H7 (cell line): ENCODE results near the gene FLT4. TPM values are rescaled to one million over a fixed set of nuclear protein-coding genes. Genes with fewer than 3 reads are reported as not detected.

Experiments used
- DNase-seq: peaks from one replicate; pipeline ENCODE4 v3.0.0; 2012
- H3K27me3 ChIP-seq: 2 replicates; pipeline ENCODE4 v1.6.0; 2011; ENCODE audit warnings: mild to moderate bottlenecking, low read length; ENCODE audit not compliant: control insufficient read depth, insufficient read depth
- H3K36me3 ChIP-seq: replicated peaks from 2 replicates; pipeline ENCODE4 v1.5.1; 2011; ENCODE audit warnings: low read length; ENCODE audit not compliant: control insufficient read depth, insufficient read depth
- H3K4me3 ChIP-seq: 2 replicates; pipeline ENCODE4 v1.5.1; 2011; ENCODE audit warnings: low read depth, mild to moderate bottlenecking, control low read depth, low read length, moderate library complexity; ENCODE audit not compliant: insufficient read depth
- total RNA-seq: library from RNA; depleted of rRNA; stranded (reverse); fragments of >200 nt; shearing (Covaris generic); gene quantifications from 2 replicates; pipeline ENCODE4 v1.2.3, GENCODE V29; 2014

The FLT4 gene
- total RNA-seq, 1 experiment from 2014 or later: 13.8 TPM

DNA sequence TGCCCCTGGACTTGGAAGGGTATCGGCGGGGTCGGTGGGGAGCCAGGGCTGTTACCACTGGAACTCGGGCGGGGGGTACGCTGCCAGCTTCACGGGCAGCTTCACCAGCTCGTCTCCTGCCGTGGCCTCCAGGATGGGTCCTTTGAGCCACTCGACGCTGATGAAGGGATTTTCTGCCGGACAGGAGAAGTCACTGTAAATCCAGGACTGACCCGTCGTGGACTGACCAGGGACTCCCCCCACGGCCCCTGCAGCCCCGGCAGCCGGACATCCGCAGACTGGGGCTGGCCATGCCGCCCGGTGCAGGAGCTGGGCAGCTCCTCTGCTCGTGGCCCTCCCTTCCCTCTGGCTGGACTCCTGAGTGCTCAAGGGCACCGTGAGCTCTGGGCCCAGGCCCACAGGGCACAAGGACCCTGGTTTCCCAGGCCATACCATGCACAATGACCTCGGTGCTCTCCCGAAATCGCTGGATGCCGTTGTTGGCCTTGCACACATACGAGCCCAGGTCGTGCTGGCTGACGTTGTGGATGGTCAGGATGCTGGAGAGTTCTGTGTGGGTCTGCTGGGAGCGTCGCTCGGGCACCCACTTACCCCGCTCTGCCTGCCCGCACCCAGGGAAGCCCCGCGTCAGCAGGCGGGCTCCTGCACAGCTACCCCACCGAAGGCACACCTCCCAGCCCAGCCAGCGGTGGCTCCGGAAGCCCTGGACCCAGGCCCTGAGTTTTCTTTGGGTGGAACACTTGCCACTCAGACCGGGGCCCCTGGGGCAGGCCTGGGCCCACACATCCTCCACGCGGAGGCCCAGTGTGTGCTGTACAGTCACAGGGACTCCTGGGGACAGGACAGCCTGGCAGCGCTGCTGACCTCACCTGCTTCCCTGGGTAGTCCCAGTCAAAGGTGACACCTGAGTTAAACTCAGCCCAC, 20.3 kb downstream of the FLT4 start:
- H3K27me3 ChIP-seq: no peaks in the 10 kb centered on the region
- H3K4me3 ChIP-seq: no peak overlapping the region
- H3K36me3 ChIP-seq: no peaks in the 10 kb centered on the region
- no peak for DNase-seq

DNA sequence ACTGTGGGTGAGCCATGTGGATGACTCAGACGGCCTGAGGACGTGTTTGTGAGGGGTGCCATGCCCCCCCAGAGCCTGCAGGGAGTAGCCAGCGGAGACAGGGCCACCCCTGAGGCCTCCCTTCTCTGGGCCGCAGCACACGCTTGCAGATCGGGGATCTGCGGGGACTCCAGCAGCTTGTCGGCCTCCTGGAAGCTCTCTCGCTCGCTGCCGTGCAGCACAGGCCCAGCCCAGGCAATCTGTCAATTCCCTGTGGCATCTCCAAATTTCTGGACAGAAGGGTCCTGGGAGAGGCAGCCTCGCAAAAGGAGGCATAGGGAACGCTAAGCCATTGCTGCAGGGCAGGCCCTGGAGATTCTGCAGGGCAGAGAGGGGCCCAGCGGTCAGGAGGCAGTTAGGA, 21.2 kb downstream of the FLT4 start:
- DNase-seq: no peak
- no peaks in the 10 kb centered on the region for H3K36me3 ChIP-seq
- no peak overlapping the region for H3K4me3 ChIP-seq
- H3K27me3 ChIP-seq: no peaks in the 10 kb centered on the region

DNA sequence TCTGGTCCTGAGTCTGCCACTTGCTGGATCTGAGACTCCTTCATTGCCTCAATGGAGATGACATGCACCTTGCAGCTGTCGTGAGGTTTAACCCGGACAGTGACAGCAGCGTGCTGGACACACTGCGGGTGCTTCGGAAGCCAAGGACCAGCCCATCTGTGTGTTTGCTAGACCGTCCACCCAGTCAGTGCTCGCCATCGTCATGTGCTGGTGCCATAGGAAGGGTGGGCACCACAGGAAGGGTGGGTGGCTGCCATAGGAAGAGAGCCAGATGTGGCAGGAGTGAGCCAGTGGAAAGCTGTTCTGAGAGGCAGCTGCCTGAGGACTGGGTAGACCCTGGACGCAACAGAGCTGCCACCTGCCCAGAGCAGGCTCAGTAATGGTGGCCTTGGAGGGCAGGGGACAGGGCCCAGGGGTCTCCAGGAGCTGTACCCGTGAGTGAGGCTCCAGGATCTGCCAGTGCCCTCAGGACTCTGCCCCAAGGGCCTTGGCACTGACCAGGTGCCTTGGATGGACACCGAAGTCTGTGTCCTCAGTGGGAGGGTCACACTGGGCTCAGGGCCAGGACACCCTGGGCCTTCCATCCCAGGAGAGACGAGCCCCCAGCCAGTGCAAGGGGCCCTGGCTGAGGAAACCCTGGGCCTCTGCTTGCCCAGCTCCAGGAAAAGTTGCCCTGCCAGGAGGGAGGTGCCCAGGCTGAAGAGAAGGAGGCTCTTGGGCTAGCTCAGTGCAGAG, 21.8 kb downstream of the FLT4 start:
- DNase-seq: no peak
- no peak overlapping the region for H3K4me3 ChIP-seq
- no peaks in the 10 kb centered on the region for H3K36me3 ChIP-seq
- H3K27me3 ChIP-seq: no peaks in the 10 kb centered on the region

DNA sequence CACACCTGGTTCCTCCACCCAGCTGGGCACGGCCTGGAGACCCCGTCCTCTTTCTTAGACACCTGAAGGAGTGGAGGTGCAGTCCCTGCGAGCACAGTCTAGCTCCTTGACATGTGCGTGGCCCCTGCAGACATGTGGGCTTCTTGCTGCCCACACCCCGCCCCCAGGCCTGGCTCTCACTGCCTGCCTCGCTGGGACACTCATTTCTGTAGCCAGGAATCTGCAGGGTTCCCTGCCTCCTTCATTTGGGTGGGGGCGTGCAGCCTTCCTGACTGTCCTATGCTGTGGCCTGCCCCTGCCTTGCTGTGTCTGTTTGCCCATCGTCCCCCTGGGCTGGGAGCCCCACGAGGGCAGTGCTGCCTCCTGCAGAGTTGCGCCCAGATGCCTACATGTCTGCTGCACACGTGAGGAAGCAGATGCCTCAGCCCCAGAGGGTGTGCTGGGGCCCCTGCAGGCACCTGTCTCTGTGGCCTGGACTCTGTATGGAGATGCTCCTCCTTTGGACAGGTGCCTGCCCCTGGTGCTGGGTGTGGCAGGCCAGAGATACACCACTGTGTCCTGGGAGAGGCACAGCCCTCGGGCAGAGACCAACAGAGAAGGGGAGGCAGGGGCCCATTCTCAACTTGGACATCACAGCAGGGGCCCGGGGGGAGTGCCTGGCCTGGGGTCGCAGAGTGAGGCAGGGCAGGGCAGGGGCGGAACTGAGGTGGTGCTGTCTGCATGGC, 22.6 kb downstream of the FLT4 start:
- DNase-seq: no peak
- Histone ChIP-seq H3K4me3 (no peak overlapping the region), H3K36me3 (no peaks in the 10 kb centered on the region), H3K27me3 (no peaks in the 10 kb centered on the region)

DNA sequence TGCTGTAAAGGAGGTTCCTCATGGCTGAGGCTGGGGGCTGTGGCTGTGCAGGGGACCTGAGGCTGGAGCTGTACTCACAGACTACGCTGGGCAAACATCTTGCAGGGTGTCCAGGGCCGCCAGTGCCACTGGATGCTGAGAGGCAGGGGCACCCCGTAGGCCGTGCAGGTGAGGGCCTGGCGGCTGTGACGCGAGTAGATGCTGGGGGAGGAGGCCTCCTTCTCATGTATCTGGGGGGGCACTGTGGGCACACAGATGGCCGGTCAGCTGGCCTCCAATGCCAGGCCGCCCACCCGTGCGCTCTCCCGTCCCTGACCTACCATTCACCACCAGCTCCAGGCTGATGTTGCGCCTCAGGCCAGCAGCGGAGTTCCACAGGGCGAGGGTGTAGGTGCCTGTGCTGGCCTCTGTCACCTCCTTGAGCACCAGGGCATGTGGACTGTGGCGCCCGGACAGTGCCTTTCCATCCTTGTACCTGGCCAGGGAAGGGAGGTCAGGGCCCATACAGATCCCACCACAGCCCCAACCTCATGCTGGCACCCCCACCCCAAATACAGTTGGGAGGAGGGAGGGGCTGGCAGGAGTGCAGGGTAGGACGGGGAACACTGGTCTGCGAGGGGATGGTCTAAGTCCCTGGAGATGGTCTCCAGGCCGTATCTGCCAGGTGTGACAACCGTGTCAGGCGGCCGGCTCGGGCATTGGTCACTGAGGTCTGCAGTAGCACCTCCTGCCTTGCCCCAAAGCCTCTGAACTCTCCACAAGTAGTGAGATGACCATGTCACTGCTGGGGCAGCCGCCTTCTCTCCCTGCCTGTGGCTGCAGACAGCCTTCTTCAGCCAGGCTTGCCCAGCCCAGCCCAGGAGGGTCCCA, 23.4 kb downstream of the FLT4 start:
- no peak for DNase-seq
- no peak overlapping the region for H3K4me3 ChIP-seq
- H3K36me3 ChIP-seq: no peaks in the 10 kb centered on the region
- no peaks in the 10 kb centered on the region for H3K27me3 ChIP-seq

DNA sequence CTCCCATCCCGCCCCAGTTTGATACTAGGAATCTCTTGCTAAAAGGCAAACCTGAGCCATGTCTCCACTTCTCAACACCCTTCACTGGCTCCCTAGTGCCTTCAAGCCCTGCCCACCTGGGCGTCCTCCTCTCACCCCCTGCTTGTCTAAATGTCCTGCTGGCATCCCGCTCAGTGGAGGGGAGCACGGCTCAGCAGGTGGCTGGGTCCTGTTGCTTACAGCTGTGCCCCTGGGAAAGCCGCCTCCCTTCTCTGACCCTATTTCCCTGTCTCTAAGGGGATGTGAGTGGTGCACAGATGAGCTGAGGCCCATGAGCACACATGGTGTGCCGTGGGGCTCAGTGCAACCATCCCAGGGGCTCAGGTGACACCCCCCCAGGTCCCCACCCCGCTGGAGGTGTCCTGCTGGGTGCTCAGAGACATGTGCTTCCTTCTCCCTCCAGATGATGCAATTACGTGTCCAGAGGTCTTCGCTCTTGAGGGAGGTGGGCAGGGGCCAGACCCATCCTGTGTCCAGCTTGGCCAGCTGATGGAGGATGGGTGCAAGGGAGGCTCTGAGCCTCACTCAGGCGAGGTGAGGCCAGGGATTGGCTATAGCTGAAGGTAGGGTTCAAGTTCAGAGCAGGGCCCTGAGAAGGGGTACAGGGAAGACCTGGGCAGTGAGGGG, 24.1 kb downstream of the FLT4 start:
- Histone ChIP-seq H3K36me3 (no peaks in the 10 kb centered on the region), H3K27me3 (no peaks in the 10 kb centered on the region), H3K4me3 (no peak overlapping the region)
- DNase-seq: no peak

DNA sequence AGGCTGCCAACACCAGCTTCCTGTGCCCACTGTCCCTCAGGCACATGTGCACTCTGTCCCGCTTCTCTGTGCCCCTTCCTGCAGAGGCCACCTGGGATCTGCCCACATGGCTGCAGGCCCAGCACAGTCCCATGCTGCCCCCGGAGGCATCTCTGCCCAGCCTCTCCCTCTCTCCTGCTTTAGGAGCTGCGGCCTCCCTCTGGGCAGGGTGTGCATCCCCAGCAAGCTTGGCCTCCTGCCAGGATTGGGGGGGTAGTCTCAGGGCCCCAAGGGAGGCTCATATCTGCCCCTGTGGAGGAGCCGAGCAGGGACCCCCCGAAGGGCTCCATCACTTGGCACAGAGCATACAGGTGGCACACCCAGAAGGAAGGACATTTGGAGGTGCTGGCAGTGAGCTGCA, 24.8 kb downstream of the FLT4 start:
- DNase-seq: no peak
- H3K36me3 ChIP-seq: no peaks in the 10 kb centered on the region
- H3K4me3 ChIP-seq: no peak overlapping the region
- no peaks in the 10 kb centered on the region; the same call in 1 of the 2 replicates for H3K27me3 ChIP-seq

DNA sequence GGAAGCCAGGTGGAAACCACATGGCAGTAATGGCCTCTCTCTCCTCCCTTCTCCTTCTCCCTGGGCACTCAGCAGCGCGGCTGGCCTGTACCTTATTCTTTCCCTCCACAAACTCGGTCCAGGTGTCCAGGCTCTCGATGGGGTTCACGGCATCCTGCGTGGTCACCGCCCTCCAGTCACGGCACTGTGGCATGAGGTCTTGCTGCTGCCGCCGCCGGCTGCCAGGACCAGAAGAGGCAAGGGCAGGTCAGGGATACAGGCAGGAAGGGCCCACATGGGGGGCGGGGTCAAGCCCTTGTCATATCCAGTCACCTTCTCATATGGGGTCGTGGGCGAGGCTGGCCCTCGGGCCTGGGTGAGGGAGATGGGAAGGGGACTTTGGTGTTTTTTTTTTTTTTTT, 25.6 kb downstream of the FLT4 start:
- no peaks in the 10 kb centered on the region for H3K36me3 ChIP-seq
- no peak overlapping the region for H3K4me3 ChIP-seq
- DNase-seq: no peak
- H3K27me3 ChIP-seq: peaks cover 1% of the 10 kb centered on the region; the same call in 1 of the 2 replicates

DNA sequence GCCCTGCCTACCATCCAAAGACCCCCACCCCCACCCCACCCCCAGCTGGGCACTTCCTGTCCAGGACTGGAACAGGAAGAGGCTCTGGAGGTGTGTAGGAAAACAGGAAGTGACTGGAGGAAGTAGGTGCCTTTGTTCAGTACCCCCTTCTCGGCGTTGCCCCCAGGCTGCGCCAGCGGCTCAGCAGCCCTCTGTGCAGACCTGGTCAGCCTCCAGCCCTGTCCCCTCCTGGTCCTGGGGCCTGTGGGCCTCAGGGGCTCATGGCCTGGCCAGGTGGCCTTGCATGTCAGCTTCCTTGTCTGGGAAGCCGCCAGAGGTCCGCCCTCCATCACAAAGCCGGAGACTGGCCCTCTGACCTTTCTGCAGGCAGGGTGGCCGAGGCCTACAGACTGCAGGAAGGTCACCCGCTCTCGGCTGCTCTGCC, 26.0 kb downstream of the FLT4 start:
- no peaks in the 10 kb centered on the region for H3K36me3 ChIP-seq

DNA sequence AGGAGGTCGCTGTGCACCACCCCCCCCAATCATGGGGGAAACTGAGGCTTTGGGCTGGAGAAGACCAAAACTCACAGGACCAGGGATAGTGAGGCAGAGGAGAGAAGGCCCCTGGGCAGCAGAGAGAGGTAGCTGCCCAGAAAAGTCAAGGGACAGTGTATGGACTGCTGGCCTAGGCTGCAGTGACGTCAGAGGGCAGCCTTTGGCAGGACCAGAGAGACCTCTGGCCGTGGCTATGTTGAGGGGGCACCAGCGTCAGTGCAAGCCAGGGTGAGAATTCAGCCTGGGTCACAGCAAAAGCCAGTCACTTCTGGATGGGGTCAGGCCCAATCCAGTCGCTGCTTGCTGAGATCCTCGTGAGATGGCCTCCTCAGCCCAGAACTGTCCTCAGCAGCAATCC, 26.5 kb downstream of the FLT4 start:
- no peak overlapping the region for H3K4me3 ChIP-seq
- no peak for DNase-seq
- no peaks in the 10 kb centered on the region for H3K36me3 ChIP-seq
- peaks cover 7% of the 10 kb centered on the region for H3K27me3 ChIP-seq

More for the DNA sequence above, 26.0 kb downstream of the FLT4 start:
- no peak for DNase-seq
- Histone ChIP-seq H3K4me3 (no peak overlapping the region), H3K27me3 (peaks cover 5% of the 10 kb centered on the region)

DNA sequence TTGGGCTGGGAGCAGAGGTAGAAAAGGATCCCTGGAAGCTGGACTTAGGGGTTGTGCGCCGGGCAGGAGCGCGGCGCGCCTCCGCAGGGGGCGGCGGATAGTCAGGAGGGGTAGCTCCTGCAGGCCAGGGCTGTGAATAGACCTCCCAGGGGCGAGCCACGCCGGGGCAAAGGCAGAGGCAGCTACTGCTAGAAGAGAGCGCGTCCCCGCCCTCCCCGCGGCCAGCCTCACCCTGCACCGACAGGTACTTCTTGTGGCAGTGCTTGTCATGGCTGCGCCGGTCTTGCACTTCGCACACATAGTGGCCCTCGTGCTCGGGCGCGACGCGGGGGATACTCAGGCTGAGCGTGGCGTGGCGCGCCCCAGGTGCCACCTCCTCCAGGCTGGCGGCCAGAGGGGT, 28.1 kb downstream of the FLT4 start:
- no peak overlapping the region for H3K4me3 ChIP-seq
- DNase-seq: no peak
- H3K36me3 ChIP-seq: no peaks in the 10 kb centered on the region
- peaks cover 11% of the 10 kb centered on the region for H3K27me3 ChIP-seq

DNA sequence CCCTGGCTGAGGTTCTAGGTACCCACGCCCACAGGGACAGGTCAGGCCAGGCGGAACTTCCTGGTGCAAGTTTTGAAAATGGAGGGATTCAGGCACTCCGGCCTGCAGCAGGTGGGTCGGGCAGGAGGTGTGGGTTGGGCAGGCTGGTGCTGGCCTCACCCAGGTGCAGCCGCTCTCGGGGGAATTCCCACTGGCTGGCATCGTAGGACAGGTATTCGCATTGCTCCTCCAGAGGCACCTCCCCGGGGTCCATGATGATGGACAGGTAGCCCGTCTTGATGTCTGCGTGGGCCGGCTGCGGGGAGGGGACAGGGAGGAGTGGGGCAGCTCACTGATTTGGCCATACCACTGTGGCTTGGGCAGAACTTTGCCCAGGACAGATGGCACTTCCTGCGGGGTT, 29.4 kb downstream of the FLT4 start:
- no peaks in the 10 kb centered on the region for H3K36me3 ChIP-seq
- no peak for DNase-seq
- H3K4me3 ChIP-seq: no peak overlapping the region
- peaks cover 11% of the 10 kb centered on the region for H3K27me3 ChIP-seq

DNA sequence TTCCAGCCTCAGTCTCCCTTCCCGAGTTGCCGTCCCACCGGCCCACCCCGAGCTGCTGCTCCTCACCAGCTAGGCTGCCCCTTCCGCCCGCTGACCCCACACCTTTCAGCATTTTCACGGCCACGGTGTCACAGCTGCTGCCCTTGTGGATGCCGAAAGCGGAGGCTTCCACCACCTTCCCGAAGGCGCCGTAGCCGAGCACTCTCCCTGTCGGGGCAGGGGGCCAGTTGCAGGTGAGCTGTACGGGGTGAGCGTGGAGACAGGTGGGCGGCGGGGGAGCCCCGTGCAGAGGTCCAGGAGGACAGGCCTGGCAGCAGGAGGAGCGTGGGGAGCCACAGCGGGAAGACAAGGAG, 29.9 kb downstream of the FLT4 start:
- no peak overlapping the region for H3K4me3 ChIP-seq
- peaks cover 11% of the 10 kb centered on the region for H3K27me3 ChIP-seq
- DNase-seq: no peak
- H3K36me3 ChIP-seq: no peaks in the 10 kb centered on the region
